NCI-H2107 (cell line): ENCODE data around the gene MITD1.
"Not testable (repeated sequence)": the region's sequence is repeated elsewhere in the genome, so short reads cannot be mapped to it uniquely, and the experiment has no call there.

Experiments used
- DNase-seq: peaks from one replicate; lab custom pipeline; 2025; lab: John Stamatoyannopoulos, UW

Gene MITD1

DNA sequence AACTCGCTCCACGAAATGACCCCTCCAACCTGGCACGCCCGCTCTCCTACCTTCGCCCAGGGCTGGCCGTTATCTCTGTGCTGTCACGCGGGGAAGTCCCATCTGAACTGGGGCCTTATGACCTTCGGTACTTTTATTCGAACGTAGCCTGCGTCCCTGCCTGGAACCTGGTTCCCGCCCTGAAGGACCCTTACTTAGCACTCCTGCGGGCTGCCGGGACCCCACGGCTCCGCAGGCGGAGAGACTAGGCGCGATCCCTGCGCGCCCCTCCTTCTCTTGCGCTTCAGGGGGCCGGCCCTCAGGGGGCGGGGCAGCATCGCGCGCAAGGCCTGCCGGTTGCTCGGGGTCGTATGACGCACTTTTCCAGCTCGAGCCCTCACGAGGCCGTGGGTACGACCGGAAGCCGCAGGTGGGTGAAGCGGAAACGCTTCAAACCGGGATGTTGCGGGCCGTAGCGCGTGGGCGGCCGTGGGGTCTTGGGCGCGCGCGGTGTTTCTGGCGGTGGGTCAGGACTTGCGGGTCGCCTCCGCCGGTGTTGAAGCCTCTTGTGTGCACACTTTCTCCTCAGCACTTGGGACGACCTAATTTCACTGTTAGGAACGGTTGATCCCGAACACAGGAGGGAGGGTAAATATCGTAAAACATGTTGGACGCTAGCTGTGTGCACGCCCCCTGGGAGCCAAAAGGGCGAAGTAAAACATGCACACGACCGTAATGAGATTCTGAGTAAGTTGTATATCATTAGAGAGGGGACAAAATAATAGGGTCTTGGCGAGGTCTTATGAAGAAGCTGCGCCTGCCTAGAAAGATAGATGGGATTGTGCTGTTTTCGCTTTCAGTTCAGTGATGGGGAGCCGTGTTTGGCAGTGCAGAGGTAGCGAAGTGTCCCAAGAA is 26.0 kb downstream of the MITD1 start, which contains the start of the genes LIPT1 and TSGA10:
LIPT1 (plus strand) TSS at position 325 of the 894 bp plus-strand sequence. CDS start 6,991 bp downstream, outside the sequence.
TSGA10 (minus strand) TSS at position 300 of the 894 bp plus-strand sequence. CDS start 45,503 bp downstream, outside the sequence.
- peak; percentile 86 for DNase-seq

DNA sequence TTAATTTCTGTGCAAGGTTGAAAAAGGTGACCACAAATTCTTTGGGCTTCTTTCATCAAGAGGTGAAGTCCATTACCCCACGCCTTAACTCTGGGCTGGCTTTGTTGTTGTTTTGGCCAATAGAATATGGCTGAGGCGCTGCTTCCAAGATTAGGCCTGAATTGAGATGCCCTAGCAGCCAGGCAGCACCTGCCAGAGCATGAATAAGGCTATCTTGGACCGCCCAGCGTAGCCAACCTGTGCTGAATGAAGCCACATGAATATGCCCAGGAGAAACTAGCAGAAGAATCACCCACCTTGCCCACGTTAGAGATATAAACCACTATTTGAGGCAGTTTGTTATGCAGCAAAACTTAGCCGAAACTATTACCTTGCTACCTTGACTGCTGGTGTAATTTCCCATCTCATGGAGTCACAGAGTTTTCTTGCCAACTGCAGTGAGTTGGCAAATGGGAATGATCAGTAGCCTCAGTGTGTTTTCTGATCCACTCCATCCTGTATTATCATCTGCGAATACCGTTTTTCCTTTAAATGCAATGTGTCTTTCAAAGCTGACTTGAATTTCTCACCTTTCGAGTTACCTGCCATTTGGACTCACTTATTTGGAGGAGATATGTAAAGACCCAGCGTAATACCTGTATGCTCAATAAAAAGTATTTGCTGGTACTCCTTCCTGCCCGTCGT is 26.8 kb downstream of the MITD1 start:
- DNase-seq, result no peak

DNA sequence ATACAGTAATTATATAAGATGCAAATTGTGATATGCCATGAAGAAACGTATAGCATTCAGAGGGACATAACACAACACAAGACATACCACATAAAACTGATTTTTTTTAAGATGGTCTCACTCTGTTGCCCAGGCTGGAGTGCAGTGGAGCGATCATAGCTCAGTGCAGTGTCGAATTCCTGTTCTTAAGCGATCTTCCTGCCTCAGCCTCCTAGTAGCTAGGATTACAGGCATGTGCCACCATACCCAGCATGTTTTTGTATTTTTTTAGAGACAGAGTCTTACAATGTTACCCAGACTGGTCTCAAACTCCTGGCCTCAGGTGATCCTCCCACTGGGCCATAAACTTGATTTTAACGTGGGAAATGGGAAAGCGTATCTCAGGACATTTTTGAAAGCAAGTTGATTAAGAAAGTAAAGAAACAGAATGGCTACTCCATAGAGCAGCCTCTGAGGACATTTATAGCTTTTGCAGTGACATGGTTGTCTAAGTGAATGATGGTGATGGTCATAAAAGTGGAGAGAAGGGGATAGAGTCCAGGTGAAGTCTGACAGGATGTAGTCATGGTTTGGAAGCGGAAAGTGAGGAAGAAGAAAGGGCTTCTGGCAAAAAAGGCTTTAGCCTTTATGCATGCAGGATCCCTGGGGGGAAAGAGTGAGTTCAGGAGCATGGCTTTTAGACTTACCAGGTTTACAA is 28.5 kb downstream of the MITD1 start:
- no peak for DNase-seq

DNA sequence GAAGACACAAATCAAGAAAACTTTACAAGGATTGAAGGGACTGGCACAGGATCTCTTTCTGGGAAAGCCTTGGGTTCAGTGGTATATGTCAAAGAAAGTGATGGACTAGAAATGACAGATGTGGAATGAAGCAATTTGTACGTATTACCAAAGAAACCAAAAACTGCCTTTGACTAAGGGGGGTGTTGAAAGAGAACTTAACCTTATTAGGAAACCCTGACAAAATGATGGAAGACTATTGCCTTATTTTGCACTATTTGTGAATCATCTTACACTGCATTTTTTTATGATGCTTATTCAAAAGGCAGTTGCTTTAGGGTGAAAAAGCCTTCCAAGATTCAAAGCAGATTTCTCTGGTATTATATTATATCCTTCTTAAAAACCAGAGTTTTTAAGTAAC is 30.2 kb downstream of the MITD1 start:
- DNase-seq, result no peak

DNA sequence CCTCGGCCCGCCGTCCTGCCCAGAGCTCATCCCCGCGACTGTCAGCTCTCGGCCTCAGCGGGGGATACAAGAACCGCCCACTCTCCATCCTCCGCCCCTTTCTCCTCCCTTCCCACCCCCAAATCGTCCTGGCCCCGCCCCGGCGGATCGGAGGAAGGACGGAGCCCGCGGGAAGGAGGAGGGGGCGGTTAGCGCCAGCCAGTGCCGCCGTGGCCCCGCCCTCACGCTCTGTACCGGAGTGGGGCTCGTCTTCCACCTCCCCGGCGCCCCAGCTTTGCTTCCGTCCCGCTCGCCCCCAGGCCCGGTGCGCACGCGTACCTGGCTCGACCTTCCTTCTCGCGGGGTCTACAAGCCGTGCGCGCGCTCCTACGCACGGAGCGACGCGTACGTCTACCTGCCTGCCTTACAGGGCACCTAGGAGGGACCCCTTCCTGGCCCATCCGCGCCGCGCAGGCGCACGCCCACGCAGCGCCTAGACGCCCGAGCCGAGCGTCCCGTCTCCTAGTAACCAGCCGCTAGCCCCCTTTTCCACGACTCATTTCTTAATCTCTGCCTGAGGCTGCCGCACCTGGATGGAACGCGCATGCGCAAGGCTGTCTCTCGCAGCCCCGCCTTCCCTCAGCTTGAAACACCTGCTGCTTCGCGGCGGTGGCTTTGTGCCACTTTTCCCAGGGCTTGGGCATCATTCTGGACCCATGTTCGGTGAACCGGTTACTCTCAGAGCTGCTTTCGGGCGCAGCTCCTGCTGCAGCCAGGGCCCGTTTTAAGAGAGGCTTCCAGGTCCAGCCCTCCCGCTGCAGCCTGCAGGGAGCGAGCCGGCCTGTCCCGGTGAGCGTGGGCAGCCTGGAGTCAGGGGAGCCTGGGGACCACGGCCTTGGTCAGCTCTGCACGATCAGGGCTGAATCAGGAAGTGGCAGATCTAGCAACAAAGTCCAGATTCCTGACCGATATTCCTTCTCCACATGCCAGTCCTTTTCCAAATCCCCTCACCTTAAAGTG is 39.4 kb downstream of the MITD1 start, which contains the start of gene C2orf15:
C2orf15 (plus strand) TSS at position 598 of the 999 bp plus-strand sequence. CDS start 8,852 bp downstream, outside the sequence.
- DNase-seq, result peak; percentile 92

DNA sequence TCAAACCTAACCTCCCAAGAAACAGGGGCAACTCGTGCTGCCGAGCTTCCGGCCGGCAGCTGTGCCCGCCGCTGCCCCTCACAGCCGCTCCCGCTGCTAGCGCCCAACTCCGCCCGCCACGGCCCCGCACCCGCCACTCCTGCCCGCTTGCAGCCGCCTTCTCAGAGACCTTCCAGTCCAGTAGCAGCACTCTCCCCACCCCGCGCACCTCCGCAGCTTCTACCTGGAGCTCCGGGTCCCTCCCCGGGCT is 40.1 kb downstream of the MITD1 start:
- no peak for DNase-seq

DNA sequence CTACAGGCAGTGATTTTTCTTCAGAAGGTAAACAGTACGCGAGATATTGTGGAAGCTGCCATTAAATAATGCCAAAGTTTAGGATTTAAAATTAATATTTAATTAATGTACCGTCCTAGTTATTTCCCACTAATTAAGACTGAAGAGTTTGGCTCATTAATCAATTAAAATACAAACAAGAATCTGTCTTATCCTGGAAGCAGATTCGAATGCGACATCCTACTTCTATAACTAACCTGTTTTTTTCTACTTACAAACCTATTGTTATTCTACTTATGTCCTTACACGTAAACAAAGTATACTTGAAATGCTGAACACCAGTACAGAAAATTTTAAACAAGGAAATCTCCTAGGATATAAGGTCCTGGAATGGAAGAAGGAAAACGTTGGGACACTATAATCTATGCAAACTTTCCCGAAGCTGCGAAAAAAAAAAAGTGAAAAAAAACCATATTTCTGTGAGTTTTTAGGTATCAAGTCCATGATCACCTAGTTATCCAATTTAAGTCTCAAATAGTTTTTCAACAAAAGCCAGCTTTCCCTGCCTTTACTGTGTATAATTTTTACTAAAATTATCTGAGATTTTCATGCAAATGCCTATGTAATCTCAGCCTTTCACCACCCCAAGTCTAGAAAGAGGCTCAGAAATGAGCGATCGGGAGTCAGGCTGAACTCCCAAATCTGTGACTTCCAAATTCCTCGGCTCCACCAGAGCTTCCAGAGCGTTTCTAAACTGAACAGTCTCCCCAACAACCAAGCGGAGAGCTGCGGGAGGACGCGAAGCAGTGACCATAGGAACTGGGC is 40.6 kb downstream of the MITD1 start:
- DNase-seq, result no peak

DNA sequence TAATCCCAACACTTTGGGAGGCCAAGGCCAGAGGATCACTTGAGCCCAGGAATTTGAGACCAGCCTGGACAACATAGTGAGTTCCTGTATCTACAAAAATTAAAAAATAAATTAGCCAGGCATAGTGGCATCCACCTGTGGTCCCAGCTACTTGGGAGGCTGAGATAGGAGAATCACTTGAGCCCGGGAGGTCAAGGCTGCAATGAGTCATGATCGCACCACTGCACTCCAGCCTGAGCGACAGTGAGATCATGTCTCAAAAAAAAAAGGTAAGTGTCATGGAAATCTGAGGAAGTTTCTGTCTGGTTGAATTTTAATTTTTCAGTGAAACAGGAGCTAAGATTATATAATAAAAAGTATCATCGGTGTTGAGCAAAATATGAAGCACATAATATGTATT is 41.9 kb downstream of the MITD1 start:
- DNase-seq, result no peak

DNA sequence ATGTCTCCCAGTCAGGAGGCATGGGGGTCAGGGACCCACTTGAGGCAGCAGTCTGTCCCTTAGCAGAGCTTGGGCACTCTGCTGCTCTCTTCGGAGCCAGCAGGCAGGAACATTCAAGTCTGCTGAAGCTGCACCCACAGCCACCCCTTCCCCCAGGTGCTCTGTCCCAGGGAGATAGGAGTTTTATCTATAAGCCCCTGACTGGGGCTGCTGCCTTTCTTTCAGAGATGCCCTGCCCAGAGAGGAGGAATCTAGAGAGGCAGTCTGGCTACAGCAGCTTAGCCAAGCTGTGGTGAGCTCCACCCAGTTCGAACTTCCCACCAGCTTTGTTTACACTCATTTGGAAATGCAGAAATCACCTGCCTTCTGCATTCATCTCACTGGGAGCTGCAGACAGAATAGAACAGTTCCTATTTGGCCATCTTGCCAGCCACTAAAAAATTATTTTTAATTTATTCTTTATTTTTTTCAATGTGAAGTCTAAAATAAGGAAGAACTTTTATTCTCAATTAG is 45.8 kb downstream of the MITD1 start:
- not testable (repeated sequence) for DNase-seq

DNA sequence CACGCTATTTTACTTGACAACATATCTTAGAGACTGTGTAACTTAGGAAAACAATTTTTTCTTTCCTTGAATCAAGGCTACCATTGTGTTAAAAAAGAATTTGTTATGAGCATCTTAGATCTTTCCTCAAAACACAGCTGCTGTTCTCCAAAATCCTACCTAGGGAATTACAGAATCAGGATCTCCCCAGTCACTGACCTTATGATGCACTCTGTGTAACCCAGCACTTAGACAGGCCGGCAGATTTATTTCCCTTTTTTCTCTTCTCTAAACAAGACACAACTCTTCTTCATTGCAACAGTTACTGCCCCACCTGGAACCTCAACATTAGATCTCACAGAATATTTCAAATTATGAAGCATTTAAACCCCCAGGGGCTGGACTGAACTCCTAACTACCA is 52.9 kb downstream of the MITD1 start:
- no peak for DNase-seq
